Upper lobe of left lung (tissue), 6 donors: ENCODE results near the gene FRY. TPM values are rescaled to one million over a fixed set of nuclear protein-coding genes. Genes with fewer than 3 reads are reported as not detected.
A peak's percentile ranks its signal among the peaks of the same experiment; 100 is the strongest.

Source experiments
- ATAC-seq, 2 donors: fragments of 200-7000 bp; cut with Tn5 transposase; one replicate each; pipeline ENCODE4 v1.9.1; 2022; ENCODE audit warnings: mild to moderate bottlenecking in 2 of 2, moderate library complexity in 2 of 2; ENCODE audit not compliant: low FRiP score in 2 of 2
- DNase-seq, 2 donors: peaks; one replicate each; pipeline ENCODE4 v3.0.0-alpha.2; 2019 to 2020
- H3K27ac ChIP-seq, 4 donors: fragments of 200-600 bp; sonication (generic); one replicate each; pipeline ENCODE4 v1.5.1; 2016 to 2019
- H3K27me3 ChIP-seq, 4 donors: fragments of 200-600 bp; sonication (generic); one replicate each; pipeline ENCODE4 v1.5.1; 2017 to 2019
- H3K36me3 ChIP-seq, 4 donors: fragments of 200-600 bp; sonication (generic); one replicate each; pipeline ENCODE4 v1.5.1; 2016 to 2019
- H3K4me1 ChIP-seq, 4 donors: fragments of 200-600 bp; sonication (generic); one replicate each; pipeline ENCODE4 v1.5.1; 2018 to 2019
- H3K4me3 ChIP-seq, 4 donors: fragments of 200-600 bp; sonication (generic); one replicate each; pipeline ENCODE4 v1.5.1; 2017 to 2019; ENCODE audit warnings: mild to moderate bottlenecking in 2 of 4, moderate library complexity in 1 of 4
- H3K9me3 ChIP-seq, 4 donors: fragments of 200-600 bp; sonication (generic); one replicate each; pipeline ENCODE4 v1.5.1; 2018 to 2019
- EP300 ChIP-seq, 4 donors: sonication (generic); formaldehyde crosslinking; IDR thresholded peaks; one replicate each; pipeline ENCODE4 v1.5.1; 2017; ENCODE audit warnings: antibody characterized with exemption in 4 of 4, control low read depth in 2 of 4
- POLR2A ChIP-seq, 4 donors: fragments of 450-650 bp; IDR thresholded peaks; one replicate each; pipeline ENCODE4 v1.5.1; 2016 to 2017; ENCODE audit warnings: antibody characterized with exemption in 4 of 4, mild to moderate bottlenecking in 2 of 4
- POLR2AphosphoS5 ChIP-seq, 2 donors: sonication (generic); formaldehyde crosslinking; IDR thresholded peaks; one replicate each; pipeline ENCODE4 v1.5.1; 2017; ENCODE audit warnings: antibody characterized with exemption in 2 of 2
- WGBS, 2 donors: methylation state at CpG; one replicate each; pipeline ENCODE4 v1.1.5; 2017 to 2018; 5-methylcytosine and 5-hydroxymethylcytosine counted together
- total RNA-seq, 6 donors: library from RNA; depleted of rRNA in 4 of 6; stranded (reverse); fragments of >200 nt in 4 of 6; gene quantifications; one replicate each; pipeline versions ENCODE4 v1.1.0 to v1.2.1, GENCODE V29; 2016 to 2021
- TF ChIP-seq, protein P1 (sequence below), 6 experiments: fragments of 450-650 bp in 4 of 6; fragments of 200-600 bp in 2 of 6; sonication (generic) in 2 of 6; IDR thresholded peaks; one replicate each; pipeline ENCODE4 v1.5.1; 2016 to 2019; ENCODE audit warnings: antibody characterized with exemption in 6 of 6
- donor health status: DM: no; HTN: no; CAD: no; lungs with moderate emphysema.
- donor health status: DM: no; HTN: yes; CAD: no; lungs with severe emphysema.

FRY gene
- total RNA-seq, 6 donors from 2014 or later: 58.3 to 88.9 (median 65.8) TPM

DNA sequence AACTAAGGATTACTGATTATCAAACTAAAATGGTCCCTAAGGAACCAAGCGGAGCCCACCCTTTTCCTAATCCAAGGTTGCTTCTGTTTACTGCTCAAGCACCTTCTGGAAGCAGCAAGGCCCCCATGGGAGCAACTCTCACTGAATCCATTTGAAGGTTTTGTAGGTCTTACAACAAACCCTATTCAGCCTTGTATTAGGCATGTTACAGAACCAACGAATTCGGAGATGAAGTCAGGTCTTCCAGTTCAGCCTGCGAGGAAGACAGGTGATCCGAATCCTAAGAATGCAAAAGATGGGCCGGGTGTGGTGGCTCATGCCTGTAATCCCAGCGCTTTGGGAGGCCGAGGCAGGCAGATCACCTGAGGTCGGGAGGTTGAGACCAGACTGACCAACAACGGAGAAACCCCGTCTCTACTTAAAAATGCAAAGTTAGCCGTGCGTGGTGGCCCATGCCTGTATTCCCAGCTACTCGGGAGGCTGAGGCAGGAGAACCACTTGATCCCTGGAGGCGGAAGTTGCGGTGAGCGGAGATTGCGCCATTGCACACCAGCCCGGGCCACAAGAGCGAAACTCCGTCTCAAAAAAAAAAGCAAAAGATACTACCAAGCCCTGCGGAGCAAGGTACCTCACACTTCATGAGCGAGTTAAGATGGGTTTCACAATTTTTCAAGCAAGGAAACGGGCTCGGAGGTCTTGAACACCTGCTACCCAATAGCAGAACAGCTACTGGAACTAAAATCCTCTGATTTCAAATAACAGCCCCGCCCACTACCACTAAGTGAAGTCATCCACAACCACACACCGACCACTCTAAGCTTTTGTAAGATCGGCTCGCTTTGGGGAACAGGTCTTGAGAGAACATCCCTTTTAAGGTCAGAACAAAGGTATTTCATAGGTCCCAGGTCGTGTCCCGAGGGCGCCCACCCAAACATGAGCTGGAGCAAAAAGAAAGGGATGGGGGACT, 283.0 kb downstream of the FRY start:
- Histone ChIP-seq H3K27ac (peak overlapping the region; percentile 93 to 99 (median 96)), H3K36me3 (no peaks in the 10 kb centered on the region), H3K27me3 (no peaks in the 10 kb centered on the region), H3K4me3 (peak overlapping the region in 3 of 4 donors; percentile 71 to 80 (median 75)), H3K4me1 (peaks cover 0 to 20% (median 8%) of the 10 kb centered on the region in 4 donors), H3K9me3 (no peaks in the 10 kb centered on the region)
- 55 to 58% methylated on average over 24 to 32 of the region's 32 CpGs for WGBS, 2 donors
- ATAC-seq: peak; percentile 78 to 79
- TF ChIP-seq, protein P1, sequence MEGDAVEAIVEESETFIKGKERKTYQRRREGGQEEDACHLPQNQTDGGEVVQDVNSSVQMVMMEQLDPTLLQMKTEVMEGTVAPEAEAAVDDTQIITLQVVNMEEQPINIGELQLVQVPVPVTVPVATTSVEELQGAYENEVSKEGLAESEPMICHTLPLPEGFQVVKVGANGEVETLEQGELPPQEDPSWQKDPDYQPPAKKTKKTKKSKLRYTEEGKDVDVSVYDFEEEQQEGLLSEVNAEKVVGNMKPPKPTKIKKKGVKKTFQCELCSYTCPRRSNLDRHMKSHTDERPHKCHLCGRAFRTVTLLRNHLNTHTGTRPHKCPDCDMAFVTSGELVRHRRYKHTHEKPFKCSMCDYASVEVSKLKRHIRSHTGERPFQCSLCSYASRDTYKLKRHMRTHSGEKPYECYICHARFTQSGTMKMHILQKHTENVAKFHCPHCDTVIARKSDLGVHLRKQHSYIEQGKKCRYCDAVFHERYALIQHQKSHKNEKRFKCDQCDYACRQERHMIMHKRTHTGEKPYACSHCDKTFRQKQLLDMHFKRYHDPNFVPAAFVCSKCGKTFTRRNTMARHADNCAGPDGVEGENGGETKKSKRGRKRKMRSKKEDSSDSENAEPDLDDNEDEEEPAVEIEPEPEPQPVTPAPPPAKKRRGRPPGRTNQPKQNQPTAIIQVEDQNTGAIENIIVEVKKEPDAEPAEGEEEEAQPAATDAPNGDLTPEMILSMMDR (IDR thresholded peaks at IDR 0.05): no peak
- no peak for TF ChIP-seq EP300 (IDR thresholded peaks at IDR 0.05)
- no peak for TF ChIP-seq POLR2AphosphoS5 (IDR thresholded peaks at IDR 0.05)
- TF ChIP-seq POLR2A (IDR thresholded peaks at IDR 0.05): no peak
- peak; percentile 55 to 75 for DNase-seq

DNA sequence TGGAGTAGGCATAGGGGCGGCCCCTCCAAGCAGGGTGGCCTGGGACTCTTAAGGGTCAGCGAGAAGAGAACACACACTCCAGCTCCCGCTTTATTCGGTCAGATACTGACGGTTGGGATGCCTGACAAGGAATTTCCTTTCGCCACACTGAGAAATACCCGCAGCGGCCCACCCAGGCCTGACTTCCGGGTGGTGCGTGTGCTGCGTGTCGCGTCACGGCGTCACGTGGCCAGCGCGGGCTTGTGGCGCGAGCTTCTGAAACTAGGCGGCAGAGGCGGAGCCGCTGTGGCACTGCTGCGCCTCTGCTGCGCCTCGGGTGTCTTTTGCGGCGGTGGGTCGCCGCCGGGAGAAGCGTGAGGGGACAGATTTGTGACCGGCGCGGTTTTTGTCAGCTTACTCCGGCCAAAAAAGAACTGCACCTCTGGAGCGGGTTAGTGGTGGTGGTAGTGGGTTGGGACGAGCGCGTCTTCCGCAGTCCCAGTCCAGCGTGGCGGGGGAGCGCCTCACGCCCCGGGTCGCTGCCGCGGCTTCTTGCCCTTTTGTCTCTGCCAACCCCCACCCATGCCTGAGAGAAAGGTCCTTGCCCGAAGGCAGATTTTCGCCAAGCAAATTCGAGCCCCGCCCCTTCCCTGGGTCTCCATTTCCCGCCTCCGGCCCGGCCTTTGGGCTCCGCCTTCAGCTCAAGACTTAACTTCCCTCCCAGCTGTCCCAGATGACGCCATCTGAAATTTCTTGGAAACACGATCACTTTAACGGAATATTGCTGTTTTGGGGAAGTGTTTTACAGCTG, 283.9 kb downstream of the FRY start, which contains the start of the genes BRCA2 and ZAR1L:
BRCA2 (plus strand) TSS at position 271 of the 790 bp plus-strand sequence. CDS start 953 bp downstream, outside the sequence.
ZAR1L (minus strand) TSS at position 126 of the 790 bp plus-strand sequence. CDS start 3,438 bp downstream, outside the sequence.
- Histone ChIP-seq H3K36me3 (no peaks in the 10 kb centered on the region), H3K4me3 (peak within 1 kb of the TSS; percentile 46 to 80 (median 73)), H3K27ac (peak within 1 kb of the TSS; percentile 93 to 99 (median 96)), H3K9me3 (no peaks in the 10 kb centered on the region), H3K27me3 (no peaks in the 10 kb centered on the region), H3K4me1 (peaks cover 0 to 12% (median 4%) of the 10 kb centered on the region in 4 donors)
- TF ChIP-seq, protein P1 (IDR thresholded peaks at IDR 0.05): peak in 2 of 6 experiments; percentile 9 to 31
- peak; percentile 91 to 93 for TF ChIP-seq POLR2AphosphoS5 (IDR thresholded peaks at IDR 0.05)
- peak in 1 of 4 donors; percentile 5 for TF ChIP-seq EP300 (IDR thresholded peaks at IDR 0.05)
- peak in 3 of 4 donors; percentile 61 to 93 (median 75) for TF ChIP-seq POLR2A (IDR thresholded peaks at IDR 0.05)
- 0 to 1% methylated on average over 31 to 39 of the region's 60 CpGs for WGBS, 2 donors
- ATAC-seq (peak; percentile 97 to 98), DNase-seq (peak; percentile 93 to 98)

DNA sequence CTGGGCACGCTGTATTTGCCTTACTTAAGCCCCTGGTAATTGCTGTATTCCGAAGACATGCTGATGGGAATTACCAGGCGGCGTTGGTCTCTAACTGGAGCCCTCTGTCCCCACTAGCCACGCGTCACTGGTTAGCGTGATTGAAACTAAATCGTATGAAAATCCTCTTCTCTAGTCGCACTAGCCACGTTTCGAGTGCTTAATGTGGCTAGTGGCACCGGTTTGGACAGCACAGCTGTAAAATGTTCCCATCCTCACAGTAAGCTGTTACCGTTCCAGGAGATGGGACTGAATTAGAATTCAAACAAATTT, 284.4 kb downstream of the FRY start:
- H3K4me3 ChIP-seq: peak overlapping the region; percentile 46 to 80 (median 73)
- 1 to 3% methylated on average over 13 of the region's 13 CpGs for WGBS, 2 donors
- ATAC-seq: no peak
- no peak for DNase-seq
- peak overlapping the region; percentile 93 to 99 (median 96) for H3K27ac ChIP-seq
- no peaks in the 10 kb centered on the region for H3K27me3 ChIP-seq
- no peaks in the 10 kb centered on the region for H3K9me3 ChIP-seq
- peaks cover 0 to 12% (median 4%) of the 10 kb centered on the region in 4 donors for H3K4me1 ChIP-seq
- no peak for TF ChIP-seq POLR2A (IDR thresholded peaks at IDR 0.05)
- TF ChIP-seq, protein P1 (IDR thresholded peaks at IDR 0.05): no peak
- TF ChIP-seq POLR2AphosphoS5 (IDR thresholded peaks at IDR 0.05): no peak
- TF ChIP-seq EP300 (IDR thresholded peaks at IDR 0.05): no peak
- no peaks in the 10 kb centered on the region for H3K36me3 ChIP-seq

DNA sequence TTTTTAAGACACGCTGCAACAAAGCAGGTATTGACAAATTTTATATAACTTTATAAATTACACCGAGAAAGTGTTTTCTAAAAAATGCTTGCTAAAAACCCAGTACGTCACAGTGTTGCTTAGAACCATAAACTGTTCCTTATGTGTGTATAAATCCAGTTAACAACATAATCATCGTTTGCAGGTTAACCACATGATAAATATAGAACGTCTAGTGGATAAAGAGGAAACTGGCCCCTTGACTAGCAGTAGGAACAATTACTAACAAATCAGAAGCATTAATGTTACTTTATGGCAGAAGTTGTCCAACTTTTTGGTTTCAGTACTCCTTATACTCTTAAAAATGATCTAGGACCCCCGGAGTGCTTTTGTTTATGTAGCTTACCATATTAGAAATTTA, 284.9 kb downstream of the FRY start:
- DNase-seq (no peak), ATAC-seq (no peak)
- 53 to 62% methylated on average over 6 of the region's 6 CpGs for WGBS, 2 donors
- Histone ChIP-seq H3K9me3 (no peaks in the 10 kb centered on the region), H3K27ac (peak overlapping the region in 2 of 4 donors; percentile 93 to 96), H3K4me1 (peaks cover 0 to 12% (median 4%) of the 10 kb centered on the region in 4 donors), H3K27me3 (no peaks in the 10 kb centered on the region), H3K4me3 (peak overlapping the region in 3 of 4 donors; percentile 71 to 80 (median 75)), H3K36me3 (no peaks in the 10 kb centered on the region)
- TF ChIP-seq POLR2AphosphoS5 (IDR thresholded peaks at IDR 0.05) (no peak), EP300 (IDR thresholded peaks at IDR 0.05) (no peak), POLR2A (IDR thresholded peaks at IDR 0.05) (no peak)
- TF ChIP-seq, protein P1 (IDR thresholded peaks at IDR 0.05): no peak
